ENCODE results near the gene CBX8.

- no peak for TF ChIP-seq SP1 (IDR thresholded peaks at IDR 0.05)
- TF ChIP-seq BHLHE40 (IDR thresholded peaks at IDR 0.05; ENCODE audit: borderline replicate concordance): no peak
- no peak for TF ChIP-seq FOXK2 (IDR thresholded peaks at IDR 0.05)
- no peak for TF ChIP-seq HDGF (IDR thresholded peaks at IDR 0.05; ENCODE audit: borderline replicate concordance)
- no peak for TF ChIP-seq TARDBP (IDR thresholded peaks at IDR 0.05)
- no peak for TF ChIP-seq ARNT (IDR thresholded peaks at IDR 0.05)
- TF ChIP-seq FOXA1 (IDR thresholded peaks at IDR 0.05): no peak
- TF ChIP-seq ZNF384 (IDR thresholded peaks at IDR 0.05): no peak
- TF ChIP-seq SUZ12 (IDR thresholded peaks at IDR 0.05): no peak
- TF ChIP-seq ELF4 (IDR thresholded peaks at IDR 0.05): no peak
- TF ChIP-seq L3MBTL2 (conservative IDR thresholded peaks at IDR 0.05): no peak
- no peak for TF ChIP-seq PKNOX1 (IDR thresholded peaks at IDR 0.05)
- TF ChIP-seq FOXM1 (IDR thresholded peaks at IDR 0.05; ENCODE audit: borderline replicate concordance): no peak
- no peak for TF ChIP-seq NFRKB (IDR thresholded peaks at IDR 0.05)
Measured at GRCh38 chr17:79830303-79830702, 33.4 kb upstream of the CBX8 start.
